H9 (cell line): ENCODE data around the gene CPLX1. TPM values are rescaled to one million over a fixed set of nuclear protein-coding genes. Genes with fewer than 3 reads are reported as not detected.

Experiments
- DNase-seq: peaks from one replicate; pipeline ENCODE4 v3.0.0-alpha.2; 2017
- H2AFZ ChIP-seq: one replicate; pipeline ENCODE4 v1.6.1; 2013; ENCODE audit warnings: mild to moderate bottlenecking, low read length, control low read depth, moderate library complexity
- H2AK5ac ChIP-seq: 2 replicates; pipeline ENCODE4 v1.6.1; 2013; ENCODE audit warnings: low read length, control low read depth, mixed read lengths; ENCODE audit not compliant: insufficient read length
- H2BK120ac ChIP-seq: one replicate; pipeline ENCODE4 v1.6.1; 2013; ENCODE audit warnings: low read depth, mild to moderate bottlenecking, low read length, control low read depth, inconsistent platforms; ENCODE audit not compliant: poor library complexity, severe bottlenecking
- H2BK12ac ChIP-seq: 2 replicates; pipeline ENCODE4 v1.6.1; 2013; ENCODE audit warnings: low read length, control low read depth, mixed read lengths, low read depth; ENCODE audit not compliant: insufficient read length
- H2BK15ac ChIP-seq: 2 replicates; pipeline ENCODE4 v1.6.1; 2013; ENCODE audit warnings: low read depth, low read length, control low read depth
- H2BK20ac ChIP-seq: one replicate; pipeline ENCODE4 v1.6.1; 2013; ENCODE audit warnings: low read depth, mild to moderate bottlenecking, low read length, control low read depth, inconsistent platforms; ENCODE audit not compliant: poor library complexity, severe bottlenecking
- H2BK5ac ChIP-seq: 2 replicates; pipeline ENCODE4 v1.6.1; 2013; ENCODE audit warnings: low read length, control low read depth, mixed read lengths; ENCODE audit not compliant: insufficient read length
- H3K14ac ChIP-seq: 2 replicates; pipeline ENCODE4 v1.6.1; 2013; ENCODE audit warnings: low read length, control low read depth; ENCODE audit not compliant: insufficient read depth
- H3K18ac ChIP-seq: 2 replicates; pipeline ENCODE4 v1.6.1; 2013; ENCODE audit warnings: low read depth, mild to moderate bottlenecking, mixed read lengths, low read length, control low read depth; ENCODE audit not compliant: insufficient read length
- H3K23ac ChIP-seq: 2 replicates; pipeline ENCODE4 v1.6.1; 2013; ENCODE audit warnings: low read length, control low read depth, mixed read lengths, low read depth; ENCODE audit not compliant: insufficient read length
- H3K23me2 ChIP-seq: 2 replicates; pipeline ENCODE4 v1.6.1; 2013; ENCODE audit warnings: low read depth, mild to moderate bottlenecking, mixed read lengths, low read length, control low read depth; ENCODE audit not compliant: insufficient read length, poor library complexity, severe bottlenecking
- H3K27ac ChIP-seq: 2 replicates; pipeline ENCODE4 v1.5.1; 2013; ENCODE audit warnings: low read length, control low read depth, mixed read lengths, low read depth; ENCODE audit not compliant: insufficient read length
- H3K27me3 ChIP-seq: 2 replicates; pipeline ENCODE4 v1.6.1; 2013; ENCODE audit warnings: low read length, control low read depth, inconsistent platforms; ENCODE audit not compliant: insufficient read depth
- H3K4ac ChIP-seq: 2 replicates; pipeline ENCODE4 v1.6.1; 2013; ENCODE audit warnings: low read depth, mild to moderate bottlenecking, control low read depth, inconsistent platforms, low read length, moderate library complexity
- H3K4me1 ChIP-seq: 2 replicates; pipeline ENCODE4 v1.6.1; 2013; ENCODE audit warnings: low read length, control low read depth, inconsistent platforms; ENCODE audit not compliant: insufficient read depth
- H3K4me2 ChIP-seq: 2 replicates; pipeline ENCODE4 v1.6.1; 2013; ENCODE audit warnings: low read length, control low read depth, mixed read lengths; ENCODE audit not compliant: insufficient read length, insufficient read depth
- H3K56ac ChIP-seq: 2 replicates; pipeline ENCODE4 v1.6.1; 2013; ENCODE audit warnings: low read depth, mild to moderate bottlenecking, mixed read lengths, low read length, control low read depth; ENCODE audit not compliant: insufficient read length
- H3K79me1 ChIP-seq: 2 replicates; pipeline ENCODE4 v1.6.1; 2013; ENCODE audit warnings: low read depth, mild to moderate bottlenecking, moderate library complexity, low read length, control low read depth, inconsistent platforms; ENCODE audit not compliant: insufficient read depth, poor library complexity, severe bottlenecking
- H3K79me2 ChIP-seq: 2 replicates; pipeline ENCODE4 v1.6.1; 2013; ENCODE audit warnings: low read length, control low read depth, inconsistent platforms; ENCODE audit not compliant: insufficient read depth
- H3K9ac ChIP-seq: 2 replicates; pipeline ENCODE4 v1.6.1; 2013; ENCODE audit warnings: low read length, control low read depth, mixed read lengths; ENCODE audit not compliant: insufficient read length; ENCODE audit errors: extremely low read depth
- H3K9me3 ChIP-seq: one replicate; pipeline ENCODE4 v1.6.1; 2013; ENCODE audit warnings: low read depth, low read length, inconsistent platforms; ENCODE audit not compliant: control insufficient read depth
- H3T11ph ChIP-seq: one replicate; pipeline ENCODE4 v1.6.1; 2013; ENCODE audit warnings: mild to moderate bottlenecking, low read length, control low read depth, inconsistent platforms
- H4K20me1 ChIP-seq: one replicate; pipeline ENCODE4 v1.6.1; 2013; ENCODE audit not compliant: control insufficient read depth, insufficient read length, insufficient read depth
- H4K5ac ChIP-seq: 2 replicates; pipeline ENCODE4 v1.6.1; 2013; ENCODE audit warnings: low read depth, mild to moderate bottlenecking, mixed read lengths, low read length, control low read depth; ENCODE audit not compliant: insufficient read length
- H4K8ac ChIP-seq: replicated peaks from 2 replicates; pipeline ENCODE4 v1.6.1; 2013; ENCODE audit warnings: low read length, control low read depth, mixed read lengths, low read depth; ENCODE audit not compliant: insufficient read length
- H4K91ac ChIP-seq: 2 replicates; pipeline ENCODE4 v1.6.1; 2013; ENCODE audit warnings: low read depth, mild to moderate bottlenecking, moderate library complexity, mixed read lengths, low read length, control low read depth; ENCODE audit not compliant: insufficient read length
- H3K27ac Mint-ChIP-seq, 3 experiments: 2 replicates in 2 of 3; 3 replicates in 1 of 3; pipeline ENCODE4 v1.8.0; 2020 to 2021; ENCODE audit warnings: mixed read lengths in 3 of 3, mild to moderate bottlenecking in 1 of 3, moderate library complexity in 1 of 3
- H3K27me3 Mint-ChIP-seq: 2 replicates; pipeline ENCODE4 v1.8.0; 2021; ENCODE audit warnings: low read depth, mild to moderate bottlenecking, moderate library complexity, mixed read lengths
- H3K36me3 Mint-ChIP-seq, 3 experiments: 2 replicates in 2 of 3; 3 replicates in 1 of 3; pipeline ENCODE4 v1.8.0; 2020 to 2021; ENCODE audit warnings: low read depth in 3 of 3, mixed read lengths in 3 of 3; ENCODE audit not compliant: insufficient read depth in 1 of 3
- H3K4me1 Mint-ChIP-seq, 2 experiments: 2 replicates each; pipeline ENCODE4 v1.8.0; 2020; ENCODE audit warnings: mixed read lengths in 2 of 2
- H3K4me3 Mint-ChIP-seq, 2 experiments: 2 replicates in 1 of 2; 3 replicates in 1 of 2; pipeline ENCODE4 v1.8.0; 2020 to 2021; ENCODE audit warnings: mild to moderate bottlenecking in 2 of 2, mixed read lengths in 2 of 2, moderate library complexity in 1 of 2
- H3K9me3 Mint-ChIP-seq, 2 experiments: 2 replicates in 1 of 2; 3 replicates in 1 of 2; pipeline ENCODE4 v1.8.0; 2020; ENCODE audit warnings: mild to moderate bottlenecking in 2 of 2, mixed read lengths in 2 of 2, moderate library complexity in 1 of 2
- WGBS: extraction: QIAGEN DNeasy Blood & Tissue Kit; methylation state at CpG from one replicate; pipeline ENCODE4 v1.1.7; 2013; ENCODE audit warnings: missing lambda C conversion rate, low lambda C conversion rate, mixed read lengths; ENCODE audit not compliant: insufficient read length; ENCODE audit errors: extremely low coverage; 5-methylcytosine and 5-hydroxymethylcytosine counted together
- total RNA-seq: library from RNA; stranded (reverse); gene quantifications from 2 replicates; pipeline ENCODE4 v1.2.1, GENCODE V29; 2021
- TF ChIP-seq, protein P1 (sequence below): fragments of 200-600 bp; sonication (generic); conservative IDR thresholded peaks from 3 replicates; pipeline ENCODE4 v1.8.0; 2021; ENCODE audit warnings: antibody characterized with exemption, mild to moderate bottlenecking

Gene CPLX1
- total RNA-seq, 1 experiment from 2014 or later = 0.90 TPM

DNA sequence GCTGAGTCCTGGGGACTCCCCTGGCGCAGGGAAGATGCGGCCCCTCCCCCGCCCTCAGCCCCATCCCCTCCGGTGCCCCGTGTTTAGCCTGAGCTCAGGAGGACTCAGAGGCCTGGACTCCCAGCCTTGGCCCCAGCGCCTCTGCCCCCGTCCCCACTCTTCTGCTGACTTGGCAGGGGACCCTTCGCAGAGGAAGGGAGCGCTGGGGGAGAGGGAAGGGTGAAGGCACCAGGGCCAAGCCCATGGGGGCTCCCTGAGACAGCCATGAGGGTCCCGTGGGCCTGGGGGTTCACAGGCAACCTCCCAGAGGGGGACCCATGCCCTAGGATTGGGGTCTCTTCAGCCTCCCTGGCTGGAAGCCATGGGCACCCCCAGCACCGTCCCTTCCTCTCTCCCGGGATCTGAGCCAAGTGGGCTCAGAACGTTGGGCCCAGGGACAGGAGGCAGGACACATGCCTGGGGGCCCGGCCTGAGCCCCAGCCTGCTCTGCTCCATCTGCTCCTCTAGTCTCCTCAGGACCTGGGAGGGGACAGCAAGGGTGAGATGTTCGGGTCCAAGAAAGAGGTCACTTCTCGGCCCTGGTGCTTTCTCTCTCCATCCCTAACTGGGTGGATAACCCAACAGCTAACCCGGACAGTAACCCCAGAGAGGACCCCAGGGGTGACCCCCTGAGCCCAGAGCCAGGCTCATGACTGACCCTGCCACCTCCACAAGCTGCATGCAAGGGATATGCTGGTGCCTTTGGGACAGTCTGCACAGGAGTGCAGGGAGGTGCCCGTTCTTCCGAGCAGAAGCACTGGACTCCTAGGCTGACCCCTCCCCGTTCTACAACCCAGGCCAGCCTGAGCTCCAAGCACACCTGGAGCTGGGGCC is 1.5 kb upstream of the CPLX1 start:
- H3K9me3 Mint-ChIP-seq = peaks cover 0 to 2% of the 10 kb centered on the region in 2 experiments; a peak in 1 of 5 replicates
- Histone ChIP-seq H3K4ac (no peak overlapping the region), H2BK12ac (no peak overlapping the region), H3T11ph (no peak overlapping the region), H3K79me1 (no peaks in the 10 kb centered on the region), H3K27ac (no peak overlapping the region), H3K23me2 (no peaks in the 10 kb centered on the region), H2AK5ac (no peak overlapping the region), H4K8ac (no peak overlapping the region), H3K9me3 (no peaks in the 10 kb centered on the region), H2BK120ac (no peak overlapping the region), H2BK15ac (no peak overlapping the region), H3K27me3 (peaks cover 27% of the 10 kb centered on the region; the same call in 1 of the 2 replicates), H2BK20ac (no peak overlapping the region), H2AFZ (no peak overlapping the region), H3K9ac (no peak overlapping the region), H3K18ac (no peak overlapping the region), H3K56ac (no peak overlapping the region), H3K79me2 (no peaks in the 10 kb centered on the region), H3K23ac (no peak overlapping the region), H4K5ac (no peak overlapping the region), H4K20me1 (no peaks in the 10 kb centered on the region), H4K91ac (no peak overlapping the region), H3K4me2 (no peak overlapping the region), H3K14ac (no peak overlapping the region; the same call in 1 of the 2 replicates), H2BK5ac (no peak overlapping the region), H3K4me1 (no peaks in the 10 kb centered on the region)
- H3K4me3 Mint-ChIP-seq = peak overlapping the region in 1 of 2 experiments; percentile 44; a peak in 1 of 5 replicates
- peaks cover 80% of the 10 kb centered on the region for H3K27me3 Mint-ChIP-seq
- peaks cover 0 to 1% (median 0%) of the 10 kb centered on the region in 3 experiments; a peak in 1 of 7 replicates for H3K36me3 Mint-ChIP-seq
- DNase-seq = peak; percentile 41
- WGBS = no CpG with 5 or more reads among the region's 20 CpGs
- no peak overlapping the region for H3K27ac Mint-ChIP-seq
- H3K4me1 Mint-ChIP-seq = peaks cover 2 to 3% of the 10 kb centered on the region in 2 experiments; a peak in 2 of 4 replicates
- TF ChIP-seq, protein P1, sequence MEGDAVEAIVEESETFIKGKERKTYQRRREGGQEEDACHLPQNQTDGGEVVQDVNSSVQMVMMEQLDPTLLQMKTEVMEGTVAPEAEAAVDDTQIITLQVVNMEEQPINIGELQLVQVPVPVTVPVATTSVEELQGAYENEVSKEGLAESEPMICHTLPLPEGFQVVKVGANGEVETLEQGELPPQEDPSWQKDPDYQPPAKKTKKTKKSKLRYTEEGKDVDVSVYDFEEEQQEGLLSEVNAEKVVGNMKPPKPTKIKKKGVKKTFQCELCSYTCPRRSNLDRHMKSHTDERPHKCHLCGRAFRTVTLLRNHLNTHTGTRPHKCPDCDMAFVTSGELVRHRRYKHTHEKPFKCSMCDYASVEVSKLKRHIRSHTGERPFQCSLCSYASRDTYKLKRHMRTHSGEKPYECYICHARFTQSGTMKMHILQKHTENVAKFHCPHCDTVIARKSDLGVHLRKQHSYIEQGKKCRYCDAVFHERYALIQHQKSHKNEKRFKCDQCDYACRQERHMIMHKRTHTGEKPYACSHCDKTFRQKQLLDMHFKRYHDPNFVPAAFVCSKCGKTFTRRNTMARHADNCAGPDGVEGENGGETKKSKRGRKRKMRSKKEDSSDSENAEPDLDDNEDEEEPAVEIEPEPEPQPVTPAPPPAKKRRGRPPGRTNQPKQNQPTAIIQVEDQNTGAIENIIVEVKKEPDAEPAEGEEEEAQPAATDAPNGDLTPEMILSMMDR = no peak
